ENCODE measurements around the gene JARID2.

The JARID2 gene

GRCh38 chr6:15279047-15279661 is 33.3 kb downstream of the JARID2 start:
- in situ Hi-C loops (cut with MboI; ENCODE audit: low pct_unique_long_range_greater_than_20kb, low sequenced_read_pairs, unreplicated experiment): no loop called here
- no peak for TF ChIP-seq CTCF (IDR thresholded peaks at IDR 0.05; ENCODE audit: extremely low read depth, insufficient read depth, missing control alignments)
- DNase-seq (ENCODE audit: low spot score): no peak

- no peak for TF ChIP-seq CTCF (IDR thresholded peaks at IDR 0.05; ENCODE audit: extremely low read depth, insufficient read depth, missing control alignments)
- no peak for DNase-seq (ENCODE audit: low spot score)
- in situ Hi-C loops (cut with MboI; ENCODE audit: low pct_unique_long_range_greater_than_20kb, low sequenced_read_pairs, unreplicated experiment): no loop called here
These were observed 34.2 kb downstream of the JARID2 start for GRCh38 chr6:15280028-15280427.

- no peak for TF ChIP-seq CTCF (IDR thresholded peaks at IDR 0.05; ENCODE audit: extremely low read depth, insufficient read depth, missing control alignments)
- no peak for DNase-seq (ENCODE audit: low spot score)
- in situ Hi-C loops (cut with MboI; ENCODE audit: low pct_unique_long_range_greater_than_20kb, low sequenced_read_pairs, unreplicated experiment): no loop called here
These were observed 35.1 kb downstream of the JARID2 start for GRCh38 chr6:15280961-15281360.

- in situ Hi-C loops (cut with MboI; ENCODE audit: low pct_unique_long_range_greater_than_20kb, low sequenced_read_pairs, unreplicated experiment): no loop called here
- TF ChIP-seq CTCF (IDR thresholded peaks at IDR 0.05; ENCODE audit: extremely low read depth, insufficient read depth, missing control alignments): no peak
- no peak for DNase-seq (ENCODE audit: low spot score)
These were observed 36.5 kb downstream of the JARID2 start for GRCh38 chr6:15282334-15282733.

- DNase-seq (ENCODE audit: low spot score): no peak
- in situ Hi-C loops (cut with MboI; ENCODE audit: low pct_unique_long_range_greater_than_20kb, low sequenced_read_pairs, unreplicated experiment): no loop called here
- TF ChIP-seq CTCF (IDR thresholded peaks at IDR 0.05; ENCODE audit: extremely low read depth, insufficient read depth, missing control alignments): no peak
These were observed 38.1 kb downstream of the JARID2 start for GRCh38 chr6:15283986-15284361.

GRCh38 chr6:15284743-15285142 is 38.9 kb downstream of the JARID2 start:
- TF ChIP-seq CTCF (IDR thresholded peaks at IDR 0.05; ENCODE audit: extremely low read depth, insufficient read depth, missing control alignments): no peak
- in situ Hi-C loops (cut with MboI; ENCODE audit: low pct_unique_long_range_greater_than_20kb, low sequenced_read_pairs, unreplicated experiment): no loop called here
- no peak for DNase-seq (ENCODE audit: low spot score)
